SK-N-MC (cell line): Measurements from ENCODE around the gene AKAP13.

Experiments
- DNase-seq: peaks from one replicate; pipeline ENCODE4 v3.0.0-alpha.2; 2011; ENCODE audit warnings: low read depth, low spot score
- H3K27ac ChIP-seq: fragments of 200-600 bp; sonication (generic); 2 replicates; pipeline ENCODE4 v1.5.1; 2016; ENCODE audit warnings: mixed run types
- H3K36me3 ChIP-seq: fragments of 200-600 bp; sonication (generic); 2 replicates; pipeline ENCODE4 v1.6.1; 2017; ENCODE audit warnings: antibody characterized with exemption, low read length, mixed read lengths; ENCODE audit not compliant: insufficient read depth
- H3K4me3 ChIP-seq: fragments of 200-600 bp; sonication (generic); 2 replicates; pipeline ENCODE4 v1.5.1; 2016
- H3K9ac ChIP-seq: fragments of 200-600 bp; sonication (generic); 2 replicates; pipeline ENCODE4 v1.8.0; 2017; ENCODE audit warnings: mixed run types, mixed read lengths; ENCODE audit not compliant: insufficient read length
- H3K9me3 ChIP-seq: fragments of 200-600 bp; sonication (generic); 2 replicates; pipeline ENCODE4 v1.6.1; 2017; ENCODE audit warnings: low read depth, mild to moderate bottlenecking, antibody characterized with exemption, low read length, moderate library complexity, mixed read lengths
- EZH2 ChIP-seq: fragments of 200-600 bp; sonication (generic); IDR thresholded peaks from one replicate; pipeline ENCODE4 v1.6.1; 2017; ENCODE audit warnings: antibody characterized with exemption
- FOXP2 ChIP-seq: optimal IDR thresholded peaks from 2 replicates; pipeline ENCODE3; 2011; ENCODE audit warnings: mild to moderate bottlenecking, moderate library complexity; ENCODE audit not compliant: insufficient read depth; ENCODE audit errors: extremely low read length, control extremely low read depth
- POLR2AphosphoS5 ChIP-seq: IDR thresholded peaks from 2 replicates; pipeline ENCODE4 v1.6.1; 2012; ENCODE audit warnings: mild to moderate bottlenecking, low read depth, low read length, borderline replicate concordance

Gene AKAP13

DNA sequence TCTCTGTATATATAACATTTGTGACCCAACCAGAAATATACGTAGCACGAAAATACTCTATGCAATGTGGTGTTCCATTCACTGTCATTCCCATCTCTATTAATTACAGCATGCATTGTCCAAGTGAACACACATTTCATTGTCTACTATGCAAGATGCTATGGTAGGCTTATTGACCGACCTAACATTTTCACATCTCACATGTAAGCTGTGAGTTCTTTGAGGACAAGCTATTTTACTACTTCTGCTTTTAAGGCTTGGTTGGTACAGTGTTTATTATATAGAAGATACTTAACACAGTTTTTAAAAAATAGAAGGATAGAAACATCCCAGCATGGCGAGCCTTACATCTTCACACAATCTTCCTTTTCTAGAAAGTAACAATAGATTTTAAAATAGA lies 249.9 kb downstream of the AKAP13 start:
- Histone ChIP-seq H3K4me3 (no peak overlapping the region), H3K36me3 (no peaks in the 10 kb centered on the region), H3K9ac (no peak overlapping the region), H3K9me3 (no peaks in the 10 kb centered on the region), H3K27ac (no peak overlapping the region)
- TF ChIP-seq POLR2AphosphoS5: no peak
- no peak for TF ChIP-seq FOXP2
- TF ChIP-seq EZH2: no peak
- DNase-seq: no peak

GRCh38 chr15:85631018-85631417 lies 250.6 kb downstream of the AKAP13 start:
- H3K4me3 ChIP-seq: no peak overlapping the region

GRCh38 chr15:85632014-85632413 lies 251.6 kb downstream of the AKAP13 start:
- no peak for DNase-seq
- H3K27ac ChIP-seq: no peak overlapping the region
- no peak overlapping the region for H3K9ac ChIP-seq
- H3K4me3 ChIP-seq: no peak overlapping the region
- no peaks in the 10 kb centered on the region for H3K9me3 ChIP-seq
- H3K36me3 ChIP-seq: no peaks in the 10 kb centered on the region
- TF ChIP-seq FOXP2: no peak

More at GRCh38 chr15:85631018-85631417, 250.6 kb downstream of the AKAP13 start:
- Histone ChIP-seq H3K36me3 (no peaks in the 10 kb centered on the region), H3K9me3 (no peaks in the 10 kb centered on the region), H3K27ac (no peak overlapping the region), H3K9ac (no peak overlapping the region)
- TF ChIP-seq EZH2: no peak
- no peak for TF ChIP-seq POLR2AphosphoS5
- no peak for TF ChIP-seq FOXP2
- no peak for DNase-seq

- H3K9me3 ChIP-seq: no peaks in the 10 kb centered on the region
- no peak overlapping the region for H3K9ac ChIP-seq
- no peak overlapping the region for H3K27ac ChIP-seq
- no peak overlapping the region for H3K4me3 ChIP-seq
- no peak for TF ChIP-seq FOXP2
- no peak for TF ChIP-seq EZH2
- no peak for TF ChIP-seq POLR2AphosphoS5
- no peak for DNase-seq
- no peaks in the 10 kb centered on the region for H3K36me3 ChIP-seq
Observed at GRCh38 chr15:85633859-85634258, 253.5 kb downstream of the AKAP13 start.

DNA sequence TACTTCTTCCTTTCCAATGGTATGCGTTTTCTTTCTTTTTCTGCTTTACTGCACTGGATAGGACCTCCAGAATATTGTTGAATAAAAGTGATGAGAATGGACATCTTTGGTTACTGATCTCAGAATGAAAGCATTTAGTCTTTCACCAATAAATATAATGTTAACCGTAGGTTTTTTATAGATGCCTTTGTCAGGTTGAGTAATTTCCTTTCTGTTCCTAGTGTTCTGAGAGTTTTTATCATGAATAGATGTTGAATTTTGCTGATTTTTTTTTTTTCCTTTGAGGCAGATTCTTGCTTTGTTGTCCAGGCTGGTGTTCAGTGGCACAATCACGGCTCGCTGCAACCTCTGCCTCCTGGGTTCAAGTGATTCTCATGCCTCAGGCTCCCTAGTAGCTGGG lies 255.9 kb downstream of the AKAP13 start:
- DNase-seq: no peak
- TF ChIP-seq EZH2 (no peak), POLR2AphosphoS5 (no peak), FOXP2 (no peak)
- Histone ChIP-seq H3K27ac (no peak overlapping the region), H3K36me3 (0 out of 2 replicates have a peak, but pooled peaks cover 4% of the 10 kb centered on the region), H3K9ac (no peak overlapping the region), H3K4me3 (no peak overlapping the region), H3K9me3 (no peaks in the 10 kb centered on the region)

GRCh38 chr15:85639752-85640381 lies 259.5 kb downstream of the AKAP13 start:
- no peak for DNase-seq
- Histone ChIP-seq H3K27ac (no peak overlapping the region), H3K36me3 (0 out of 2 replicates have a peak, but pooled peaks cover 4% of the 10 kb centered on the region), H3K9me3 (no peaks in the 10 kb centered on the region), H3K9ac (no peak overlapping the region), H3K4me3 (no peak overlapping the region)
- TF ChIP-seq POLR2AphosphoS5: no peak
- no peak for TF ChIP-seq EZH2
- no peak for TF ChIP-seq FOXP2

GRCh38 chr15:85642065-85642692 lies 261.8 kb downstream of the AKAP13 start:
- H3K27ac ChIP-seq: no peak overlapping the region
- H3K4me3 ChIP-seq: no peak overlapping the region
- TF ChIP-seq POLR2AphosphoS5 (no peak), EZH2 (no peak), FOXP2 (no peak)
- DNase-seq: no peak
- no peak overlapping the region for H3K9ac ChIP-seq
- H3K36me3 ChIP-seq: peaks cover 4% of the 10 kb centered on the region; the same call in 1 of the 2 replicates
- no peaks in the 10 kb centered on the region for H3K9me3 ChIP-seq

DNA sequence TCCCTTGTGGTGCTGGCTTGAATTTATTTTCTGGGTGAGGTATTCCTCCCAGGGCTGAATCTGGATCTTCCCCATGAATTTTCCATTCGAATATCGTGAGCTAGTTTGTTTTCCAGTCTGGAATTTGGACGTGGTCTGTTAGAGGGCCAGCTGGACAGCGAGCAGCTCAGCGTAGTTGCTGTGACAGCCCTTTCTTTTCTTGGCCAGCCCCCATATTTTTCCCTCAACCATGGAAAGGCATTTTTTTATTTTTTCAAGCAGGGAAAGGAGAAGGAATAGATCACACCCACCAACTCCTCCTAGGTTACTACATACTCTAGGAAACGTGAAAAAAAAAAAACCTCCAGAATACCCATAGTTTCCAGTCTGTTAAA lies 262.3 kb downstream of the AKAP13 start:
- H3K36me3 ChIP-seq: peaks cover 4% of the 10 kb centered on the region; the same call in 1 of the 2 replicates
- H3K9ac ChIP-seq: no peak overlapping the region
- H3K4me3 ChIP-seq: no peak overlapping the region
- DNase-seq: no peak
- no peaks in the 10 kb centered on the region for H3K9me3 ChIP-seq
- TF ChIP-seq FOXP2 (no peak), EZH2 (no peak), POLR2AphosphoS5 (no peak)
- H3K27ac ChIP-seq: no peak overlapping the region
